ENCODE data around the gene PIK3CD.

Gene PIK3CD

GRCh38 chr1:9651565-9652378, at the start of gene PIK3CD:
Gene PIK3CD (plus strand): TSS chr1:9651731. CDS start chr1:9710456, 58,725 bp downstream.
- DNase-seq = no peak

GRCh38 chr1:9601942-9602793, 49.4 kb upstream of the PIK3CD start:
- DNase-seq = no peak

GRCh38 chr1:9602794-9603167, 48.8 kb upstream of the PIK3CD start:
- no peak for DNase-seq

- no peak for DNase-seq
Observed at GRCh38 chr1:9603307-9603706, 48.2 kb upstream of the PIK3CD start.

GRCh38 chr1:9603766-9604753, 47.5 kb upstream of the PIK3CD start:
- DNase-seq = peak in 1 of 2 experiments; percentile 29

- DNase-seq = no peak
Observed at GRCh38 chr1:9604836-9605235, 46.7 kb upstream of the PIK3CD start.

- DNase-seq = no peak
Observed at GRCh38 chr1:9605946-9606455, 45.5 kb upstream of the PIK3CD start.

- DNase-seq = no peak
Observed at GRCh38 chr1:9606458-9606857, 45.1 kb upstream of the PIK3CD start.

GRCh38 chr1:9606948-9607347, 44.6 kb upstream of the PIK3CD start:
- no peak for DNase-seq

- DNase-seq = no peak
Observed at GRCh38 chr1:9607352-9607751, 44.2 kb upstream of the PIK3CD start.

- no peak for DNase-seq
Observed at GRCh38 chr1:9609998-9610397, 41.5 kb upstream of the PIK3CD start.

- no peak for DNase-seq
Observed at GRCh38 chr1:9610548-9610947, 41.0 kb upstream of the PIK3CD start.

GRCh38 chr1:9611716-9612115, 39.8 kb upstream of the PIK3CD start:
- no peak for DNase-seq

- DNase-seq = no peak
Observed at GRCh38 chr1:9612162-9612845, 39.2 kb upstream of the PIK3CD start.

- DNase-seq = no peak
Observed at GRCh38 chr1:9612871-9613624, 38.5 kb upstream of the PIK3CD start.

GRCh38 chr1:9613625-9614299, 37.8 kb upstream of the PIK3CD start:
- no peak for DNase-seq

GRCh38 chr1:9615316-9616063, 36.0 kb upstream of the PIK3CD start:
- DNase-seq = peak in 1 of 2 experiments; percentile 23

GRCh38 chr1:9618909-9619679, 32.4 kb upstream of the PIK3CD start:
- no peak for DNase-seq

- DNase-seq = no peak
Observed at GRCh38 chr1:9621032-9621431, 30.5 kb upstream of the PIK3CD start.

All from NCI-H446 (cell line).